NT2/D1 (cell line): Measurements from ENCODE around the gene ADARB2.

Experiments used
- DNase-seq: peaks from one replicate; pipeline ENCODE4 v3.0.0-alpha.2; 2011; ENCODE audit warnings: low read depth, low spot score
- H3K27me3 ChIP-seq: 2 replicates; pipeline ENCODE4 v1.6.0; 2011; ENCODE audit warnings: mild to moderate bottlenecking; ENCODE audit not compliant: insufficient read length, insufficient read depth
- H3K36me3 ChIP-seq: 2 replicates; pipeline ENCODE4 v1.6.1; 2011; ENCODE audit warnings: mild to moderate bottlenecking, low read length, mixed read lengths; ENCODE audit not compliant: insufficient read depth, insufficient read length
- H3K4me1 ChIP-seq: 2 replicates; pipeline ENCODE4 v1.5.1; 2011; ENCODE audit not compliant: insufficient read depth, insufficient read length
- H3K4me3 ChIP-seq: 2 replicates; pipeline ENCODE4 v1.5.1; 2011; ENCODE audit warnings: low read depth; ENCODE audit not compliant: insufficient read length
- H3K9ac ChIP-seq: 2 replicates; pipeline ENCODE4 v1.6.0; 2011; ENCODE audit warnings: low read depth; ENCODE audit not compliant: insufficient read length
- H3K9me3 ChIP-seq: 2 replicates; pipeline ENCODE4 v1.5.1; 2011; ENCODE audit warnings: mild to moderate bottlenecking, low read length; ENCODE audit not compliant: insufficient read depth
- SUZ12 ChIP-seq: IDR thresholded peaks from 2 replicates; pipeline ENCODE4 v1.6.1; 2011; ENCODE audit not compliant: insufficient read length, insufficient read depth; ENCODE audit errors: extremely low read depth
- YY1 ChIP-seq: IDR thresholded peaks from 2 replicates; pipeline ENCODE4 v1.6.1; 2011; ENCODE audit not compliant: insufficient read length, insufficient read depth
- ZNF274 ChIP-seq: IDR thresholded peaks from 2 replicates; pipeline ENCODE4 v1.6.1; 2011; ENCODE audit warnings: mild to moderate bottlenecking, low read depth, low read length

The ADARB2 gene

DNA sequence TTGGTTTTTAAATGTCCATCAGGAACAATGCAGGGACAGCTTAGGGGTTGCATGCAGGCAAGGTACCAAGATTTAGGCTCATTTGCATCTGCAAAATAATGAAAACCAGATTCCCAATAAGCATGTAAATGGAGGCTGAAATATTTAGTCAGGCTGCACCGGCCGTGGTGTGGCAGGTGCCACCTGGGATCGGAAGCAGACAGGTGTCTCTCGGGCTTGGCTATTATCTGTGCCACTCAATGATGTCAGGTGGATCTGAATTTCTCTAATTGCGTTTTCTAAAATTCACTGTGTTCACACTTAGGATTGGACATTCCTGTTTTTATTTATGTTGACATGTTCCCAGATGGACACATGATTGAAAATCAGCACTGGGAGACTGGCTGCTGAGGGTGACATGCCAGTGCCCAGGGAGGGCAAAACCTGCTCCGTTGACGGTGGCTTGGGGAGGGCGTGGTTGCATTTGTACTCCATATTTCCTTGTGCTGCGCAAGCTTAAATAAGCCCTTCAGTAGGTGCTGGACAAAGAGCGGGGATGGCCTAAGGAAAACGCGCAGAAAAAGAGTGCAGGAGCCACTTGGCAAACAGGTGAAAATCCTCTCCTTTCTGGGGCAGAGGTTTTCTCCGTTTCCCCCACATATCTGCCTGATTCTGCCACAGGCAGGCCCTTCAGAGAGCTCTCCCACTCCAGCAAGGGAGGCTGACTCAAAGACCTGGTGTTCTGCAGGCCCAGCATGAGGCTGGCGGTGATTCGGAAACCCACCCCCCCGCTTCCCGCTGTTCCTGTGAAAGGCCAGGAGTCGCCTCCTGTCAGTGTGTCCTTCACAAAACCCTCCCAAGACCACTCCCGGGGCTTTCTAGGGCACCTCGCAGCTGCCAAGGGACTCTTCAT is 538.6 kb downstream of the ADARB2 start:
- H3K4me3 ChIP-seq: no peak overlapping the region
- no peak for TF ChIP-seq ZNF274
- no peak for TF ChIP-seq SUZ12
- TF ChIP-seq YY1: no peak
- H3K36me3 ChIP-seq: no peaks in the 10 kb centered on the region
- H3K4me1 ChIP-seq: peaks cover 2% of the 10 kb centered on the region
- H3K9ac ChIP-seq: no peak overlapping the region
- DNase-seq: no peak
- H3K9me3 ChIP-seq: no peaks in the 10 kb centered on the region
- no peaks in the 10 kb centered on the region for H3K27me3 ChIP-seq

DNA sequence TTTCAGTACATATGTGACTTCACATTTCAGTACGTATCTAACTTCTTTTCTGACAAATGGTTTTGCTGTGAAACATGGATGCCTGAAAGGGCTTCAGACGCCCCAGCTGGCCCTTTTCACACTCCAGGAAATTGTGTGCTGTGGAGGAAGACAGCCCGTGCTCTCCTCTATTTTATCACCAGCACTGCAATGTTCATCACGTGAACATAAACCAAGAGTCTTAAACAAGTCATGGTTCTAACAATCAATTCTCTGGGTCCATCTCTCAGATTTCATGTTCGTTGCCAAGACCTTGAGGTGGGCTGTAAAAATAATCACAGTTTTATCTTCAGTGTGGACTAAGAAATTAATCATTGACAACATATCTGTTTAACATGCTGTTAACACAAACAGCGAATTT is 539.9 kb downstream of the ADARB2 start:
- H3K4me3 ChIP-seq: no peak overlapping the region
- H3K36me3 ChIP-seq: no peaks in the 10 kb centered on the region
- no peak for DNase-seq
- H3K9me3 ChIP-seq: no peaks in the 10 kb centered on the region
- H3K4me1 ChIP-seq: peaks cover 2% of the 10 kb centered on the region
- TF ChIP-seq ZNF274 (no peak), SUZ12 (no peak), YY1 (no peak)
- H3K27me3 ChIP-seq: no peaks in the 10 kb centered on the region
- no peak overlapping the region for H3K9ac ChIP-seq

DNA sequence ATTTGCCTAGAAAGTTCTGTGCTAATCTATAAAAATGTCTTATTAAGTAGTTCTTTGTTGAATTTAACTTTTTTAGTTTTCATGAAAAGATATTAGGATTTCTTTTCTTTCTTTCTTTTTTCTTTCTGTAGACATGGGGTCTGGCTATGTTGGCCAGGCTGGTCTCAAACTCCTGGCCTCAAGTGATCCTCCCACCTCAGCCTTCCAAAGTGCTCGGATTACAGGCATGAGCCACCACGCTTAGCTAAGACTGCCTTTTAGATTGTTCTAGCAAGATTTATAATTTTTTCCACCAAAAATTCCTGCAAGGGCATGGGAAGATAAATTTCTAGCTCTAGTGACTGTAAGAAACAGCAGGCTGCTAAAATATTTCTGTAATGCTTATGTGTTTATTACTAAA is 540.7 kb downstream of the ADARB2 start:
- Histone ChIP-seq H3K36me3 (no peaks in the 10 kb centered on the region), H3K9me3 (no peaks in the 10 kb centered on the region), H3K4me3 (no peak overlapping the region), H3K27me3 (no peaks in the 10 kb centered on the region), H3K9ac (no peak overlapping the region), H3K4me1 (peaks cover 2% of the 10 kb centered on the region)
- DNase-seq: no peak
- TF ChIP-seq YY1 (no peak), SUZ12 (no peak), ZNF274 (no peak)

DNA sequence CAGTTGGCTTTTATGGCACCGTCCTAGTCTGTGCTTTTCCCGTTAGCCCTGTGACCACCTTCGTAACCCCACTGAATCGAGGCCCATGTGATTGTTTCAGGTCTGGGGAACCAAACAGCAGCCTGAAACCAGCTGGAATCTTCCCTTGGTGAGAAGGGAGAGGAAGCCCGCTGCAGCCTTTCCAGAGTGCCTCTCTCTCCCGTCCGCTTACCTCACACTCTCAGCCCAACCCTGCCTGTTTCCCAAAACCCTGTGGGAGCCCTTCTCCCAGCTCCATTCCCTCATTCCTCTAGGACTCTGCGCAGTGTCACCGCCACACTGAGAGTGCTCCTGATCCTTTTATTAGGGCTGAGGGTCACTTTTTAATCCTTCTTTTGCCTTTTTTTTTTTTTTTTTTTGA is 541.5 kb downstream of the ADARB2 start:
- H3K4me1 ChIP-seq: peaks cover 2% of the 10 kb centered on the region
- DNase-seq: no peak
- no peaks in the 10 kb centered on the region for H3K36me3 ChIP-seq
- no peak overlapping the region for H3K9ac ChIP-seq
- no peak overlapping the region for H3K4me3 ChIP-seq
- no peaks in the 10 kb centered on the region for H3K9me3 ChIP-seq
- TF ChIP-seq SUZ12 (no peak), YY1 (no peak), ZNF274 (no peak)
- no peaks in the 10 kb centered on the region for H3K27me3 ChIP-seq

DNA sequence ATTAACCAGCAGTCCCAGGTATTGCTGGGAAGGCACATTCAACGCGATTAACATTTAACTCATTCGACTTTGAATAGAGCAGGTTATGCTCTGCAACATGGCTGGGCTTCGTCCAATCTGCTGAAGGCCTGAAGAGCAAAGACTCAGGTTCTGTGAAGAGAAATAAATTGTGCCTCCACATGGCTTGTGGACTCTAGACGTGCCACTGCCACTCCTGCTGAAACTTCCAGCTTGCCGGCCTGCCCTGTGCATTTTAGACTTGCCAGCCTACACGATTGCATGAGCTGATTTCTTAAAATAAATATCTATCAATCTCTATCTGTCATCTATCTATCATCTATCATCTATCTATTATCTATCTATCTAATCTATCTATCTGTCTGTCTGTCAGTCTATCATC is 543.2 kb downstream of the ADARB2 start:
- no peaks in the 10 kb centered on the region for H3K4me1 ChIP-seq
- no peak overlapping the region for H3K4me3 ChIP-seq
- TF ChIP-seq YY1: no peak
- DNase-seq: no peak
- no peaks in the 10 kb centered on the region for H3K9me3 ChIP-seq
- no peaks in the 10 kb centered on the region for H3K36me3 ChIP-seq
- no peak overlapping the region for H3K9ac ChIP-seq
- peaks cover 7% of the 10 kb centered on the region for H3K27me3 ChIP-seq

DNA sequence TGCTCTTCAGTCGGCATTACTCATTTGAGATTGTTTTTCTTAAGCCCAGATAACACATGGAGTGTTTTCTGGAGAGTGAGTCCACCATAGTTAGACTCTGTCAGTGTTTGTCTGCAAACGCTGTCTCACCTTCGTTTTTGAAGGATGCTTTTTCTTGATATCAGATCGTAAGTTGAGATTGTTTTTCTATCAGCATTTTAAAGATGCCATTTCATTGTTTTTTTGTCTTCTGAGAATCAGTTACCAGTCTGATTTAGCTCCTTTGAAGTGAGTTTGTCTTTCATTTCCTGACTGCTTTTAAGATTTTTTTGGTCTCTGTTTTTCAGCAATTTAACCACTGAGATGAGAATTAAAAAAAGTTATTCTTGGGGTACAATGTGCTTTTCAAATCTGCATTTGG is 543.8 kb downstream of the ADARB2 start:
- TF ChIP-seq SUZ12 (no peak), ZNF274 (no peak), YY1 (no peak)
- no peaks in the 10 kb centered on the region for H3K4me1 ChIP-seq
- no peaks in the 10 kb centered on the region for H3K9me3 ChIP-seq
- H3K9ac ChIP-seq: no peak overlapping the region
- DNase-seq: no peak
- no peak overlapping the region for H3K4me3 ChIP-seq
- H3K36me3 ChIP-seq: no peaks in the 10 kb centered on the region
- peaks cover 7% of the 10 kb centered on the region for H3K27me3 ChIP-seq

DNA sequence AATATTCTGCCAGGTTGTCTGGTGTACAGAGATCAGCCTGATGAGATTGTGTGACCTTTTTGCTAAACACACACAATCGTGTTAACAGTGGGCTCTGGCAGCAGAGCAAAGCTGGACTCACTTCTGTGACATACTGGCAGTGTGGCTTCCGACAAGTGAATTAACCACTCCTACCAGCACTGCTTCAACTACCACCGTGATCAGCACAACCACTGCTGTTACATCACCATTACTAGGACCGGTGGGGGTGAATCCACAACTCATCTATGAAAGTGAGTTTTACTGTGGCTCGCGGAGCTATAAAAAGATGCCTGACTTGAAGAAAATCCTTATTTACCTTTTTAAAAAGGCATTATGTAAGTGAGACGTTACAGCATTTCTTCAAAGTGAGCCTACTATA is 545.6 kb downstream of the ADARB2 start:
- Histone ChIP-seq H3K9me3 (no peaks in the 10 kb centered on the region), H3K4me1 (no peaks in the 10 kb centered on the region), H3K4me3 (no peak overlapping the region), H3K36me3 (no peaks in the 10 kb centered on the region), H3K27me3 (peaks cover 7% of the 10 kb centered on the region), H3K9ac (no peak overlapping the region)
- TF ChIP-seq ZNF274 (no peak), SUZ12 (no peak), YY1 (no peak)
- no peak for DNase-seq
